ENCODE measurements around the gene MROH8. TPM values are rescaled to one million over a fixed set of nuclear protein-coding genes. Genes with fewer than 3 reads are reported as not detected.
"Not testable (repeated sequence)": the region's sequence is repeated elsewhere in the genome, so short reads cannot be mapped to it uniquely, and the experiment has no call there.

MROH8 gene
- polyA plus RNA-seq, 4 donors: 0.54 to 3.1 (median 0.73) TPM

- FAIRE-seq: no peak
- Histone ChIP-seq H3K9me3 (ENCODE audit: control insufficient read depth in 2 of 2, insufficient read depth in 1 of 2, low read depth in 1 of 2, low read length in 1 of 2) (no peaks in the 10 kb centered on the region), H3K4me1 (ENCODE audit: control insufficient read depth in 3 of 3, insufficient read depth in 2 of 3, low read depth in 1 of 3, low read length in 2 of 3) (no peaks in the 10 kb centered on the region), H3K27ac (ENCODE audit: low read depth in 1 of 3, low read length in 2 of 3) (no peak overlapping the region), H3K4me3 (ENCODE audit: low read depth in 1 of 3, low read length in 3 of 3) (no peak overlapping the region), H3K27me3 (ENCODE audit: control insufficient read depth in 3 of 3, insufficient read depth in 3 of 3, low read length in 3 of 3) (no peaks in the 10 kb centered on the region), H3K36me3 (ENCODE audit: control insufficient read depth in 3 of 3, insufficient read depth in 2 of 3, low read depth in 1 of 3, low read length in 3 of 3) (no peaks in the 10 kb centered on the region)
- 59 to 83% (median 81%) methylated on average over 4 of the region's 4 CpGs for WGBS, 3 donors
- no peak for DNase-seq
Measured at GRCh38 chr20:37137547-37137946, 41.8 kb downstream of the MROH8 start.

- H3K27ac ChIP-seq (ENCODE audit: low read depth in 1 of 3, low read length in 2 of 3): no peak overlapping the region
- 85 to 98% (median 95%) methylated on average over 2 of the region's 2 CpGs for WGBS, 3 donors
- DNase-seq (no peak), FAIRE-seq (no peak)
- H3K4me1 ChIP-seq (ENCODE audit: control insufficient read depth in 3 of 3, insufficient read depth in 2 of 3, low read depth in 1 of 3, low read length in 2 of 3): no peaks in the 10 kb centered on the region
- H3K9me3 ChIP-seq (ENCODE audit: control insufficient read depth in 2 of 2, insufficient read depth in 1 of 2, low read depth in 1 of 2, low read length in 1 of 2): no peaks in the 10 kb centered on the region
- no peak overlapping the region for H3K4me3 ChIP-seq (ENCODE audit: low read depth in 1 of 3, low read length in 3 of 3)
- no peaks in the 10 kb centered on the region for H3K36me3 ChIP-seq (ENCODE audit: control insufficient read depth in 3 of 3, insufficient read depth in 2 of 3, low read depth in 1 of 3, low read length in 3 of 3)
- no peaks in the 10 kb centered on the region for H3K27me3 ChIP-seq (ENCODE audit: control insufficient read depth in 3 of 3, insufficient read depth in 3 of 3, low read length in 3 of 3)
Measured at GRCh38 chr20:37133952-37134351, 45.4 kb downstream of the MROH8 start.

GRCh38 chr20:37131486-37131885 is 47.9 kb downstream of the MROH8 start:
- no peak overlapping the region for H3K4me3 ChIP-seq (ENCODE audit: low read depth in 1 of 3, low read length in 3 of 3)
- H3K36me3 ChIP-seq (ENCODE audit: control insufficient read depth in 3 of 3, insufficient read depth in 2 of 3, low read depth in 1 of 3, low read length in 3 of 3): no peaks in the 10 kb centered on the region
- H3K27me3 ChIP-seq (ENCODE audit: control insufficient read depth in 3 of 3, insufficient read depth in 3 of 3, low read length in 3 of 3): no peaks in the 10 kb centered on the region
- FAIRE-seq: no peak
- DNase-seq: no peak
- WGBS, 3 donors: 73 to 91% (median 80%) methylated on average over 3 of the region's 3 CpGs
- no peaks in the 10 kb centered on the region for H3K9me3 ChIP-seq (ENCODE audit: control insufficient read depth in 2 of 2, insufficient read depth in 1 of 2, low read depth in 1 of 2, low read length in 1 of 2)
- no peak overlapping the region for H3K27ac ChIP-seq (ENCODE audit: low read depth in 1 of 3, low read length in 2 of 3)
- H3K4me1 ChIP-seq (ENCODE audit: control insufficient read depth in 3 of 3, insufficient read depth in 2 of 3, low read depth in 1 of 3, low read length in 2 of 3): no peaks in the 10 kb centered on the region

- Histone ChIP-seq H3K27me3 (ENCODE audit: control insufficient read depth in 3 of 3, insufficient read depth in 3 of 3, low read length in 3 of 3) (no peaks in the 10 kb centered on the region), H3K9me3 (ENCODE audit: control insufficient read depth in 2 of 2, insufficient read depth in 1 of 2, low read depth in 1 of 2, low read length in 1 of 2) (peaks cover 0 to 5% of the 10 kb centered on the region in 2 donors), H3K4me3 (ENCODE audit: low read depth in 1 of 3, low read length in 3 of 3) (no peak overlapping the region), H3K4me1 (ENCODE audit: control insufficient read depth in 3 of 3, insufficient read depth in 2 of 3, low read depth in 1 of 3, low read length in 2 of 3) (no peaks in the 10 kb centered on the region), H3K27ac (ENCODE audit: low read depth in 1 of 3, low read length in 2 of 3) (no peak overlapping the region), H3K36me3 (ENCODE audit: control insufficient read depth in 3 of 3, insufficient read depth in 2 of 3, low read depth in 1 of 3, low read length in 3 of 3) (no peaks in the 10 kb centered on the region)
- FAIRE-seq: no peak
- WGBS, 3 donors: 71 to 82% (median 77%) methylated on average over 3 of the region's 3 CpGs
- DNase-seq: no peak
Measured at GRCh38 chr20:37128803-37129202, 50.5 kb downstream of the MROH8 start.

GRCh38 chr20:37126290-37126689 is 53.1 kb downstream of the MROH8 start:
- not testable (repeated sequence) for H3K9me3 ChIP-seq (ENCODE audit: control insufficient read depth in 2 of 2, insufficient read depth in 1 of 2, low read depth in 1 of 2, low read length in 1 of 2); H3K36me3 ChIP-seq (ENCODE audit: control insufficient read depth in 3 of 3, insufficient read depth in 2 of 3, low read depth in 1 of 3, low read length in 3 of 3); H3K27ac ChIP-seq (ENCODE audit: low read depth in 1 of 3, low read length in 2 of 3); H3K4me3 ChIP-seq (ENCODE audit: low read depth in 1 of 3, low read length in 3 of 3); H3K4me1 ChIP-seq (ENCODE audit: control insufficient read depth in 3 of 3, insufficient read depth in 2 of 3, low read depth in 1 of 3, low read length in 2 of 3); FAIRE-seq; H3K27me3 ChIP-seq (ENCODE audit: control insufficient read depth in 3 of 3, insufficient read depth in 3 of 3, low read length in 3 of 3); DNase-seq
- WGBS, 3 donors: 93 to 100% (median 100%) methylated on average over 5 to 29 of the region's 30 CpGs

GRCh38 chr20:37123441-37123840 is 55.9 kb downstream of the MROH8 start:
- FAIRE-seq: no peak

GRCh38 chr20:37120497-37120896 is 58.9 kb downstream of the MROH8 start:
- no peak overlapping the region for H3K4me3 ChIP-seq (ENCODE audit: low read depth in 1 of 3, low read length in 3 of 3)
- H3K36me3 ChIP-seq (ENCODE audit: control insufficient read depth in 3 of 3, insufficient read depth in 2 of 3, low read depth in 1 of 3, low read length in 3 of 3): no peaks in the 10 kb centered on the region
- H3K4me1 ChIP-seq (ENCODE audit: control insufficient read depth in 3 of 3, insufficient read depth in 2 of 3, low read depth in 1 of 3, low read length in 2 of 3): no peaks in the 10 kb centered on the region
- no peak overlapping the region for H3K27ac ChIP-seq (ENCODE audit: low read depth in 1 of 3, low read length in 2 of 3)
- peaks cover 0 to 5% of the 10 kb centered on the region in 2 donors for H3K9me3 ChIP-seq (ENCODE audit: control insufficient read depth in 2 of 2, insufficient read depth in 1 of 2, low read depth in 1 of 2, low read length in 1 of 2)
- H3K27me3 ChIP-seq (ENCODE audit: control insufficient read depth in 3 of 3, insufficient read depth in 3 of 3, low read length in 3 of 3): no peaks in the 10 kb centered on the region
- FAIRE-seq (no peak), DNase-seq (no peak)
- 74 to 87% (median 85%) methylated on average over 4 of the region's 4 CpGs for WGBS, 3 donors

More at GRCh38 chr20:37123441-37123840, 55.9 kb downstream of the MROH8 start:
- Histone ChIP-seq H3K36me3 (ENCODE audit: control insufficient read depth in 3 of 3, insufficient read depth in 2 of 3, low read depth in 1 of 3, low read length in 3 of 3) (no peaks in the 10 kb centered on the region), H3K9me3 (ENCODE audit: control insufficient read depth in 2 of 2, insufficient read depth in 1 of 2, low read depth in 1 of 2, low read length in 1 of 2) (peaks cover 0 to 5% of the 10 kb centered on the region in 2 donors), H3K4me1 (ENCODE audit: control insufficient read depth in 3 of 3, insufficient read depth in 2 of 3, low read depth in 1 of 3, low read length in 2 of 3) (no peaks in the 10 kb centered on the region), H3K27me3 (ENCODE audit: control insufficient read depth in 3 of 3, insufficient read depth in 3 of 3, low read length in 3 of 3) (no peaks in the 10 kb centered on the region), H3K4me3 (ENCODE audit: low read depth in 1 of 3, low read length in 3 of 3) (no peak overlapping the region), H3K27ac (ENCODE audit: low read depth in 1 of 3, low read length in 2 of 3) (no peak overlapping the region)
- WGBS, 3 donors: 80 to 95% (median 85%) methylated on average over 6 of the region's 6 CpGs
- no peak for DNase-seq

- no peaks in the 10 kb centered on the region for H3K36me3 ChIP-seq (ENCODE audit: control insufficient read depth in 3 of 3, insufficient read depth in 2 of 3, low read depth in 1 of 3, low read length in 3 of 3)
- no peak for FAIRE-seq
- no peaks in the 10 kb centered on the region for H3K9me3 ChIP-seq (ENCODE audit: control insufficient read depth in 2 of 2, insufficient read depth in 1 of 2, low read depth in 1 of 2, low read length in 1 of 2)
- H3K27ac ChIP-seq (ENCODE audit: low read depth in 1 of 3, low read length in 2 of 3): no peak overlapping the region
- DNase-seq: no peak
- H3K4me1 ChIP-seq (ENCODE audit: control insufficient read depth in 3 of 3, insufficient read depth in 2 of 3, low read depth in 1 of 3, low read length in 2 of 3): no peaks in the 10 kb centered on the region
- WGBS, 3 donors: 93 to 94% (median 93%) methylated on average over 7 of the region's 7 CpGs
- no peak overlapping the region for H3K4me3 ChIP-seq (ENCODE audit: low read depth in 1 of 3, low read length in 3 of 3)
- no peaks in the 10 kb centered on the region for H3K27me3 ChIP-seq (ENCODE audit: control insufficient read depth in 3 of 3, insufficient read depth in 3 of 3, low read length in 3 of 3)
Measured at GRCh38 chr20:37119356-37120036, 59.9 kb downstream of the MROH8 start.

GRCh38 chr20:37114012-37114411 is 65.3 kb downstream of the MROH8 start:
- DNase-seq: no peak
- no peaks in the 10 kb centered on the region for H3K9me3 ChIP-seq (ENCODE audit: control insufficient read depth in 2 of 2, insufficient read depth in 1 of 2, low read depth in 1 of 2, low read length in 1 of 2)

More at GRCh38 chr20:37114012-37114411, 65.3 kb downstream of the MROH8 start:
- no peak for FAIRE-seq
- H3K4me1 ChIP-seq (ENCODE audit: control insufficient read depth in 3 of 3, insufficient read depth in 2 of 3, low read depth in 1 of 3, low read length in 2 of 3): no peaks in the 10 kb centered on the region
- 83 to 95% (median 90%) methylated on average over 8 of the region's 8 CpGs for WGBS, 3 donors
- H3K36me3 ChIP-seq (ENCODE audit: control insufficient read depth in 3 of 3, insufficient read depth in 2 of 3, low read depth in 1 of 3, low read length in 3 of 3): no peaks in the 10 kb centered on the region
- no peak overlapping the region for H3K4me3 ChIP-seq (ENCODE audit: low read depth in 1 of 3, low read length in 3 of 3)
- no peak overlapping the region for H3K27ac ChIP-seq (ENCODE audit: low read depth in 1 of 3, low read length in 2 of 3)
- no peaks in the 10 kb centered on the region for H3K27me3 ChIP-seq (ENCODE audit: control insufficient read depth in 3 of 3, insufficient read depth in 3 of 3, low read length in 3 of 3)
